T1000 (cell line): Measurements from ENCODE around the gene TCTA.

ENCODE experiments used
- DNase-seq: peaks from one replicate; lab custom pipeline; 2025; ENCODE audit warnings: mixed read lengths; lab: John Stamatoyannopoulos, UW

The TCTA gene

GRCh38 chr3:49410846-49411534, 1.2 kb upstream of the TCTA start:
- DNase-seq, result no peak

GRCh38 chr3:49411535-49411967, 672 bp upstream of the TCTA start:
- no peak for DNase-seq

- DNase-seq, result no peak
These were observed 562 bp downstream of the TCTA start for GRCh38 chr3:49412632-49413337.

GRCh38 chr3:49413338-49413734, 1.1 kb downstream of the TCTA start:
- DNase-seq, result no peak

GRCh38 chr3:49414753-49415152, 2.5 kb downstream of the TCTA start:
- DNase-seq, result no peak

- DNase-seq, result no peak
These were observed 3.8 kb downstream of the TCTA start for GRCh38 chr3:49415931-49416601.

- no peak for DNase-seq
These were observed 4.6 kb downstream of the TCTA start for GRCh38 chr3:49416867-49417266.

- no peak for DNase-seq
These were observed 5.4 kb downstream of the TCTA start for GRCh38 chr3:49417516-49418120.

GRCh38 chr3:49421890-49422378, 9.7 kb downstream of the TCTA start:
- DNase-seq, result no peak

- DNase-seq, result no peak
These were observed 10.4 kb downstream of the TCTA start, which contains the start of gene AMT for GRCh38 chr3:49422379-49423248. Gene AMT, minus strand, starts transcription at chr3:49422473. Its CDS starts 23 bp downstream, at chr3:49422450.

- DNase-seq, result no peak
These were observed 12.6 kb downstream of the TCTA start for GRCh38 chr3:49424816-49425215.

- no peak for DNase-seq
These were observed 15.4 kb downstream of the TCTA start for GRCh38 chr3:49427586-49427985.

- DNase-seq, result no peak
These were observed 16.5 kb downstream of the TCTA start for GRCh38 chr3:49428752-49429080.

- DNase-seq, result no peak
These were observed 22.5 kb downstream of the TCTA start for GRCh38 chr3:49434731-49435130.

GRCh38 chr3:49445391-49445790, 33.2 kb downstream of the TCTA start:
- DNase-seq, result no peak

GRCh38 chr3:49453621-49454020, 41.4 kb downstream of the TCTA start:
- DNase-seq, result no peak

GRCh38 chr3:49454458-49454857, 42.2 kb downstream of the TCTA start:
- DNase-seq, result no peak

GRCh38 chr3:49454898-49455681, 42.9 kb downstream of the TCTA start:
- no peak for DNase-seq

GRCh38 chr3:49456466-49456865, 44.2 kb downstream of the TCTA start:
- no peak for DNase-seq

GRCh38 chr3:49460188-49460890, 48.1 kb downstream of the TCTA start:
- DNase-seq, result no peak
